Measurements from ENCODE around the gene CCDC136.

Gene CCDC136

DNA sequence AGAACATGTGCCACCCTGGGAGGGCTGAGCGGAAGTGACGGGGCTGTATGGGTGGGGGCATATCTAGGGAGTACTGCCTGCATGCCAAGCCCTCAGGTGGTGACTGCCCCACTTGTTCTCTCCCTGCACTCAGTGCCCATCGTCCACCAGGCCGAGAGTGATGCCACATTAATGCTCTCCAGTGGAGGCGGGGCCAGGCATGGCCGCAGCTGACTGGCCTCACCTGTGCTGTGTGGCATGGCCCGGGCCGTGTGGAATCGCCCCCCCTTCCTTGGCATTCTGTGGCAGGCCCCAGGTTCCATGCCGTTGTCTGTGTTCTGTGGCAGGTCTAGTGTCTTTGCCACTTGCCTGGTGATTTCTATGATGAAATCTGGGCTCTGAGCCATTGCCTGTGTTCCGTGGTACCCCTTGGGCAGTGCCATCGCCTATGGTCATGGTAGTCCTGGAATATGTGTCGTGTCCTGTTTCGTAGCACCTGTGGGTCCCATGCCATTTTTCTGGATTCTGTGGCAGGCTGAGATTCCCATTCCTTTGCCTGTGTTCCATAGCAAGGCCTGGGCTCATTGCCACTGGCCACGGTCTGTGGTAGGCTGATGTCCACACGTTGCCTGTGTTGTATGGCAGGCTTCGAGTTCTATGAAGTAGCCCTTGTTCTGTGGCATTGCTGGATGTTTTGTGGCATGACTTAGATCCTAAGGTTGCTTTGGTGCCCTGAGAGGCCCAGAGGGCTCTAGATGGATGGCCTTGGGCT, 47.4 kb downstream of the CCDC136 start:
- H3K27ac ChIP-seq (ENCODE audit: low read depth, low read length, poor library complexity, severe bottlenecking) = no peak overlapping the region
- no peaks in the 10 kb centered on the region for H3K36me3 ChIP-seq (ENCODE audit: insufficient read depth, low read length)
- no peaks in the 10 kb centered on the region for H4K20me1 ChIP-seq (ENCODE audit: insufficient read depth, low read length)
- no peaks in the 10 kb centered on the region for H3K79me2 ChIP-seq (ENCODE audit: insufficient read depth, low read length)
- H3K9me2 ChIP-seq (ENCODE audit: low read depth, low read length) = no peaks in the 10 kb centered on the region
- no peaks in the 10 kb centered on the region for H3K9me3 ChIP-seq (ENCODE audit: low read length)
- peaks cover 5% of the 10 kb centered on the region for H3K27me3 ChIP-seq (ENCODE audit: insufficient read depth, low read length)
- H3K4me2 ChIP-seq (ENCODE audit: low read length) = no peak overlapping the region
- TF ChIP-seq EZH2 (IDR thresholded peaks at IDR 0.05; ENCODE audit: borderline replicate concordance, low read length) (no peak), CTCF (IDR thresholded peaks at IDR 0.05; ENCODE audit: low read length) (no peak)
- no peaks in the 10 kb centered on the region for H3F3A ChIP-seq (ENCODE audit: insufficient read depth, low read length)
- peaks cover 3% of the 10 kb centered on the region for H3K4me1 ChIP-seq (ENCODE audit: insufficient read depth, low read length, severe bottlenecking)
- H3K9ac ChIP-seq (ENCODE audit: low read length) = no peak overlapping the region
- no peak overlapping the region for H3K4me3 ChIP-seq (ENCODE audit: low read depth, low read length, poor library complexity, severe bottlenecking)
- no peak overlapping the region for H2AFZ ChIP-seq (ENCODE audit: low read length)

GRCh38 chr7:128839751-128840177, 48.0 kb downstream of the CCDC136 start:
- Histone ChIP-seq H2AFZ (ENCODE audit: low read length) (no peak overlapping the region), H3K36me3 (ENCODE audit: insufficient read depth, low read length) (no peaks in the 10 kb centered on the region), H3K9me2 (ENCODE audit: low read depth, low read length) (no peaks in the 10 kb centered on the region), H4K20me1 (ENCODE audit: insufficient read depth, low read length) (no peaks in the 10 kb centered on the region), H3K27ac (ENCODE audit: low read depth, low read length, poor library complexity, severe bottlenecking) (no peak overlapping the region), H3K4me3 (ENCODE audit: low read depth, low read length, poor library complexity, severe bottlenecking) (no peak overlapping the region), H3K4me1 (ENCODE audit: insufficient read depth, low read length, severe bottlenecking) (peaks cover 3% of the 10 kb centered on the region), H3K4me2 (ENCODE audit: low read length) (no peak overlapping the region), H3K9me3 (ENCODE audit: low read length) (no peaks in the 10 kb centered on the region), H3F3A (ENCODE audit: insufficient read depth, low read length) (no peaks in the 10 kb centered on the region), H3K79me2 (ENCODE audit: insufficient read depth, low read length) (no peaks in the 10 kb centered on the region), H3K9ac (ENCODE audit: low read length) (no peak overlapping the region), H3K27me3 (ENCODE audit: insufficient read depth, low read length) (peaks cover 2% of the 10 kb centered on the region)
- TF ChIP-seq CTCF (IDR thresholded peaks at IDR 0.05; ENCODE audit: low read length) (no peak), EZH2 (IDR thresholded peaks at IDR 0.05; ENCODE audit: borderline replicate concordance, low read length) (no peak)

- H4K20me1 ChIP-seq (ENCODE audit: insufficient read depth, low read length) = no peaks in the 10 kb centered on the region
- no peaks in the 10 kb centered on the region for H3K9me3 ChIP-seq (ENCODE audit: low read length)
- no peaks in the 10 kb centered on the region for H3K79me2 ChIP-seq (ENCODE audit: insufficient read depth, low read length)
- no peaks in the 10 kb centered on the region for H3F3A ChIP-seq (ENCODE audit: insufficient read depth, low read length)
- H3K9ac ChIP-seq (ENCODE audit: low read length) = no peak overlapping the region
- H3K27ac ChIP-seq (ENCODE audit: low read depth, low read length, poor library complexity, severe bottlenecking) = no peak overlapping the region
- no peak overlapping the region for H3K4me2 ChIP-seq (ENCODE audit: low read length)
- H3K9me2 ChIP-seq (ENCODE audit: low read depth, low read length) = no peaks in the 10 kb centered on the region
- no peak for TF ChIP-seq CTCF (IDR thresholded peaks at IDR 0.05; ENCODE audit: low read length)
- TF ChIP-seq EZH2 (IDR thresholded peaks at IDR 0.05; ENCODE audit: borderline replicate concordance, low read length) = no peak
- H3K4me3 ChIP-seq (ENCODE audit: low read depth, low read length, poor library complexity, severe bottlenecking) = no peak overlapping the region
- no peaks in the 10 kb centered on the region; the same call in 1 of the 2 replicates for H3K27me3 ChIP-seq (ENCODE audit: insufficient read depth, low read length)
- no peaks in the 10 kb centered on the region for H3K36me3 ChIP-seq (ENCODE audit: insufficient read depth, low read length)
- H2AFZ ChIP-seq (ENCODE audit: low read length) = no peak overlapping the region
- H3K4me1 ChIP-seq (ENCODE audit: insufficient read depth, low read length, severe bottlenecking) = peaks cover 3% of the 10 kb centered on the region
These were observed 48.8 kb downstream of the CCDC136 start for GRCh38 chr7:128840326-128841170.

Measured in OCI-LY1 (cell line).